Measurements from ENCODE around the gene ZBTB20.

Gene ZBTB20

DNA sequence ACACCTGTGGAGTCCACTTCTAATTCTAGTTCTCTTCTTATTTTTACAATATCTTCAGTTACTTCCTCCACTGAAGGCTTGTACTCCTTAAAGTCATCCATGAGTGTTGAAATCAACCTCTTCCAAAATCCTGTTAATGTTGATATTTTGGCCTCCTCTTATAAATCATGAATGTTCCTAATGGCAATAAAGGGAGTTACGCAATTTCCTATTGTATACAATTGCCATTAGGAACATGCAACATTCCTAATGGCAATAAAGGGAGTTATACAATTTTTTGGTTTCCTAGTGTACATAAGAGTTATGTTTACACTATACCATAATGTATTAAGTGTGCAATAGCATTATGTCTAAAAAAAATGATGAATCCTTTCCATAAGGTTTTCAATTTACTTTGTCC, 862.4 kb downstream of the ZBTB20 start:
- H3K36me3 Mint-ChIP-seq (ENCODE audit: low read depth) = no peaks in the 10 kb centered on the region
- H3K27ac Mint-ChIP-seq = no peak overlapping the region
- H3K4me3 Mint-ChIP-seq = no peak overlapping the region
- H3K4me1 Mint-ChIP-seq (ENCODE audit: low read depth) = peaks cover 5% of the 10 kb centered on the region
- no peaks in the 10 kb centered on the region for H3K27me3 Mint-ChIP-seq (ENCODE audit: low read depth)
- no peak for DNase-seq (ENCODE audit: low spot score)
- no peaks in the 10 kb centered on the region for H3K9me3 Mint-ChIP-seq

All from T-helper 2 cell treated with Interferon-gamma antibody and Interleukin-4, amounts not matched to agents 5 μg/mL and 100 μg/mL, for 36 hours (primary cell).